Breast epithelium (tissue), 4 donors: ENCODE data around the gene KCNN4. TPM values are rescaled to one million over a fixed set of nuclear protein-coding genes. Genes with fewer than 3 reads are reported as not detected.
"Not testable (repeated sequence)": the region's sequence is repeated elsewhere in the genome, so short reads cannot be mapped to it uniquely, and the experiment has no call there.

Source experiments
- DNase-seq, 2 donors: peaks; one replicate each; pipeline ENCODE4 v3.0.0-alpha.2; 2019; ENCODE audit warnings: low spot score in 2 of 2
- H3K27ac ChIP-seq, 2 donors: fragments of 200-600 bp; sonication (generic) in 1 of 2; one replicate each; pipeline ENCODE4 v1.5.1; 2016 to 2019; ENCODE audit warnings: mild to moderate bottlenecking in 1 of 2
- H3K27me3 ChIP-seq, 2 donors: fragments of 200-600 bp; sonication (generic) in 1 of 2; one replicate each; pipeline versions ENCODE4 v1.5.1 to v1.6.0; 2017 to 2019; ENCODE audit warnings: control low read depth in 1 of 2, mild to moderate bottlenecking in 1 of 2
- H3K36me3 ChIP-seq: fragments of 200-600 bp; one replicate; pipeline ENCODE4 v1.5.1; 2019
- H3K4me1 ChIP-seq, 2 donors: fragments of 200-600 bp; sonication (generic); one replicate each; pipeline ENCODE4 v1.5.1; 2016 to 2019; ENCODE audit warnings: control low read depth in 1 of 2
- H3K4me3 ChIP-seq, 3 donors: fragments of 200-600 bp; sonication (generic); 1 replicate in 2 of 3; 2 replicates in 1 of 3; pipeline ENCODE4 v1.5.1; 2016 to 2019; ENCODE audit warnings: mild to moderate bottlenecking in 3 of 3, moderate library complexity in 2 of 3
- H3K9me3 ChIP-seq, 2 donors: fragments of 200-600 bp; sonication (generic) in 1 of 2; one replicate each; pipeline ENCODE4 v1.5.1; 2016 to 2019; ENCODE audit warnings: control low read depth in 1 of 2
- CTCF ChIP-seq, 3 donors: fragments of 450-650 bp; IDR thresholded peaks; one replicate each; pipeline ENCODE4 v1.5.1; 2016 to 2017; ENCODE audit warnings: antibody characterized with exemption in 3 of 3, mild to moderate bottlenecking in 3 of 3, moderate library complexity in 3 of 3
- POLR2A ChIP-seq: fragments of 450-650 bp; IDR thresholded peaks from one replicate; pipeline ENCODE4 v1.6.1; 2016; ENCODE audit warnings: antibody characterized with exemption, mild to moderate bottlenecking, moderate library complexity
- POLR2AphosphoS5 ChIP-seq, 3 donors: sonication (generic); formaldehyde crosslinking; IDR thresholded peaks; one replicate each; pipeline ENCODE4 v1.6.1; 2017; ENCODE audit warnings: antibody characterized with exemption in 3 of 3
- intact Hi-C: fragments of 100-400 bp; cut with DNase I; formaldehyde crosslinking; loops from one replicate; pipeline ENCODE4 v1.15.1; 2023; ENCODE audit warnings: low total_unique reads
- total RNA-seq, 3 donors: library from RNA; depleted of rRNA; stranded (reverse); fragments of >200 nt; gene quantifications; one replicate each; pipeline ENCODE4 v1.1.0, GENCODE V29; 2016

Gene KCNN4
- total RNA-seq, 3 donors from 2014 or later, result 1.9 to 61.9 (median 28.2) TPM

- Histone ChIP-seq H3K4me3 (peak overlapping the region in 1 of 3 donors; percentile 50), H3K27ac (peak overlapping the region; percentile 84 to 87), H3K36me3 (no peaks in the 10 kb centered on the region), H3K9me3 (no peaks in the 10 kb centered on the region), H3K4me1 (peaks cover 0 to 12% of the 10 kb centered on the region in 2 donors), H3K27me3 (no peaks in the 10 kb centered on the region)
- no peak for TF ChIP-seq POLR2A
- no peak for TF ChIP-seq CTCF (IDR thresholded peaks at IDR 0.05)
- TF ChIP-seq POLR2AphosphoS5 (IDR thresholded peaks at IDR 0.05), result no peak
- no peak for DNase-seq
- intact Hi-C loops, result no loop called here
These were observed 2.1 kb downstream of the KCNN4 start for GRCh38 chr19:43778651-43779050.

GRCh38 chr19:43777163-43777695, 3.5 kb downstream of the KCNN4 start:
- no peaks in the 10 kb centered on the region for H3K27me3 ChIP-seq
- peak overlapping the region in 1 of 3 donors; percentile 18 for H3K4me3 ChIP-seq
- TF ChIP-seq POLR2A (no peak), CTCF (IDR thresholded peaks at IDR 0.05) (no peak), POLR2AphosphoS5 (IDR thresholded peaks at IDR 0.05) (no peak)
- H3K27ac ChIP-seq, result peak overlapping the region; percentile 84 to 87
- H3K36me3 ChIP-seq, result no peaks in the 10 kb centered on the region
- no peak for DNase-seq
- intact Hi-C loops, result no loop called here
- H3K9me3 ChIP-seq, result no peaks in the 10 kb centered on the region
- peaks cover 0 to 11% of the 10 kb centered on the region in 2 donors for H3K4me1 ChIP-seq

- DNase-seq, result no peak
These were observed 4.5 kb downstream of the KCNN4 start for GRCh38 chr19:43776286-43776685.

GRCh38 chr19:43775299-43775890, 5.4 kb downstream of the KCNN4 start:
- TF ChIP-seq POLR2A, result no peak
- no peak for TF ChIP-seq POLR2AphosphoS5 (IDR thresholded peaks at IDR 0.05)
- TF ChIP-seq CTCF (IDR thresholded peaks at IDR 0.05), result no peak
- no peak for DNase-seq
- H3K27me3 ChIP-seq, result no peaks in the 10 kb centered on the region
- H3K4me1 ChIP-seq, result peaks cover 0 to 5% of the 10 kb centered on the region in 2 donors
- H3K9me3 ChIP-seq, result no peaks in the 10 kb centered on the region
- intact Hi-C loops, result no loop called here
- H3K27ac ChIP-seq, result no peak overlapping the region
- no peak overlapping the region for H3K4me3 ChIP-seq
- H3K36me3 ChIP-seq, result no peaks in the 10 kb centered on the region

More at GRCh38 chr19:43776286-43776685, 4.5 kb downstream of the KCNN4 start:
- TF ChIP-seq POLR2A, result no peak
- TF ChIP-seq CTCF (IDR thresholded peaks at IDR 0.05), result no peak
- TF ChIP-seq POLR2AphosphoS5 (IDR thresholded peaks at IDR 0.05), result no peak
- Histone ChIP-seq H3K9me3 (no peaks in the 10 kb centered on the region), H3K27me3 (no peaks in the 10 kb centered on the region), H3K36me3 (no peaks in the 10 kb centered on the region), H3K27ac (peak overlapping the region in 1 of 2 donors; percentile 12), H3K4me1 (peaks cover 0 to 5% of the 10 kb centered on the region in 2 donors), H3K4me3 (no peak overlapping the region)
- intact Hi-C loops, result no loop called here

GRCh38 chr19:43774940-43775258, 5.9 kb downstream of the KCNN4 start:
- intact Hi-C loops, H3K27me3 ChIP-seq, DNase-seq, H3K4me1 ChIP-seq, H3K9me3 ChIP-seq, H3K36me3 ChIP-seq: not testable (repeated sequence)
- Histone ChIP-seq H3K4me3 (peak overlapping the region in 1 of 3 donors; percentile 53), H3K27ac (peak overlapping the region in 1 of 2 donors; percentile 5)
